Cerebellar cortex (tissue), 1 donor: ENCODE data around the gene FAM124A.

ENCODE experiments used
- DNase-seq: peaks from one replicate; pipeline ENCODE4 v3.0.0-alpha.2; 2015; ENCODE audit warnings: low spot score

FAM124A gene

DNA sequence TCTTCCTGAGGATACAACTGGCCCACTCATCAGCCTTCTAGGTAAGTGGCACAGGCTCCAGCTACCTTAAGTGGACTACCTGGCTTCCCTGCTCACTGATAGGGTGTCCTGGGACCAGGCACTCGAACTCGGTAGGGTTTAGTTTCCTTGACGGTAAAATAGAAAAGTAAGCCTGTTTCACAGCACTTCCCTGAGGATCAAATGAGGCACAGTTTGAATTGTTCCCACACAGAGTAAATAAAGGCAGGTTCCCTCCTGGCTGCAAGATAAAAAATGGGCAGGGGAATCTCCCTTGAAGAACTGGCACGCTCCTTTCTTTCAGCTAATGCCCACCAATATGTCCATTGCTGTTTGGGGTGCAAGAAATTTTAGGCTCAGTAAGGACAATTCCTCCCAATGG is 1.1 kb upstream of the FAM124A start:
- no peak for DNase-seq

DNA sequence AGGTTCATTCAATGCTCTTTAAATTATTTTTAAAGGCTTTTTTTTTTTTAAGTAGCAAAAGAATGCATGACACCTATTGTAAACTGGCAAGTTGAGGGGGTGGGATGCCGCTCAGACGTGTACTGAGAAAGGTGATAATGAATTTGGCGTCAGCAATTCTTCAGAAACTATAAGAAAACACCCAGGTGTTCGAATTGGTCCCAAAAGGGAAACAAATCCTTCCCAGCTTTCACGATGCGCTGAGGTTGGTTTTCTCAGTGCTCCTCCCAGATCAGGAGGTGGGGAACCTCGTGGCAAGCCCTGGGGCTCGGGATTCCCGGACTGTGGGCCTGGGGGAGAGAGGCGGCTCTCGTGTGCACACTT is 543 bp upstream of the FAM124A start:
- DNase-seq: peak; percentile 22

DNA sequence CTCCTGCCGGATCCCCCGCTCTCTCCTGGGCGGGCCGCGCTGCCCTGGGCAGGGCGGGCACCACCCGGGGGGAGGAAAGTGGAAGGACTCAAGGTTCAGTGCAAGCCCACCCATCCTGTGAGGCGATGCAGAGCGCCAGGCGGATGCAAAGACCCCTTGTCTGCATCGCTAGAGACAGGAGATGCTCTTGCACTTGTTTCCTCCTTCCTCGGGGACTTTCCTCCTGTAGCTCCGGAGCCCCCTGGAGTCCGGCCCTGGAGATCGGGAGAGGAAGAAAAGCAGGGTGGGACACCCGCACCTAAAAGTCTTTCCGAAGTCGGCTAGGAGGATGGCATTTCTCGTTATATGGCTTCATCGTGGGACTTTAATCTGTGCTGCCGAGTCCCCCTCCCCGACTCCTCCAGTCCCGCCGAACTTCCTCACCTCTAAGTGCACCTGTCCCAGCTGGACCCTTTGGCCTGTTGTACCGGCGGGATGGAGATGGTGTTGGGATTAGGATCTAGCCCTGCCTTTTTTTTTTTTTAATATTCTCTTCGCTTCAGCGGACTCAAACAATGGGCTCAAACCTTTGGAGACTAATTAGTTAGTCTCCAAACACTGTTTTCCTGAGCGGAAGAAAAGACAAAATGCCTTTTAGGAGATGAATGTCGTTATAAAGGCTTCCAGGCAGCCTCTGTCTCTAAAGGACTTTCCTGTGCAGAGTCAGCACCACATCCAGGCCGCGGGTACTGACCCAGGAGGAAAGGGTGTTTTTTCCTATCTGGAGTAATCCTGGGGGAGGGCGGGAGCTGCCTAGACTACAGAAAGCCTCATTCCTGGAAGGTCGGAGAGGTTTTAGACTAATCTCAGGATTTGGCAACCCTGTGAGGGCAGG is 725 bp downstream of the FAM124A start:
- DNase-seq: peak; percentile 25

DNA sequence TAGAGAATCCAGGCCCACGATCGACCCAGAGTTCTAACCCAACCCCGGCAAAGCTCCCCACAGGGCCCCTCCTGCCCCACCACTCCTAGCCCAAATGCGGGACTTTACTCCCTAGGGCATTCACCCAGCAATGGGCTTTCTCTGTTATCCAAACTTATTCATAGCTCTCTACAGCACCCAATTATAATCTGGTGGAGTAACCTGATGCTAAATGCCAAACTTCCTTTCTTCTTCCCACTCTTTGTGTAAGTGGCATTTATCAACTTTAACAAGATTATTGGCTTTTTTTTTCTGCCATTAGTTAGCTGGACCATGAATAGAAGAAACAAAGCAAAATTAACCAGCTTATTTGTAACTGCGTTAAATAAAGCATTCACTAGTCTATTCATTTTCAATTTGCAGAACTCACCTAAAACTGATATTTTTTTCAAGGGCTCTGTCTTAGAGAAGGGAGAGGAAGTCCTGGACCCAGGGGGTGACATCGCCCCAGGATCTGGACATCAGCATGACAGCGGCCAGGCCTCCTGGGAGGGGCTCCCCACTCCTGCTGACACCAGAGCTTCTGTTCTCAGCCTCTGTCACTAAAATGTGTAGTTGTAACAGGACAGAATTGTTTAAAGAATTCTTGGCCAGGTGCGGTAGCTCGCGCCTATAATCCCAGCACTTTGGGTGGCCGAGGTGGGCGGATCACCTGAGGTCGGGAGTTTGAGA is 1.5 kb downstream of the FAM124A start:
- no peak for DNase-seq

DNA sequence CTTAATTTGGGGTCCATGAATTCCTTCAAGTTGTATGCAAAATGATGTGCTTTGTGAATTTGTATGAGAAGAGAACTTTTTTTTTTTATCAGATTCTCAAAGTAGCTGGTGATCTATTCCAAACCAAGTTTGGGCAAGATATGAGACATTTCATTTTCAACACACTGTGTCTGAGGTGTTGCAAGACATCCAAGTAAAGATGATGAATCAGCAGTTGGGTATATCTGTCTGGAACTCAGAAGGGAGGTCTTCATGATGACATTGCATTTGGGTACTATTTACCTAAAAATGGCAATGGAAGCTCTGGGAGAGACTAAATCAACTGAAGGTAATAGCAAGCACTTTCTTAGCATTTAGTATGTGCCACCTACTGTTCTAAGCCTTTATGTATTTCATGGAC is 2.8 kb downstream of the FAM124A start:
- DNase-seq: no peak

DNA sequence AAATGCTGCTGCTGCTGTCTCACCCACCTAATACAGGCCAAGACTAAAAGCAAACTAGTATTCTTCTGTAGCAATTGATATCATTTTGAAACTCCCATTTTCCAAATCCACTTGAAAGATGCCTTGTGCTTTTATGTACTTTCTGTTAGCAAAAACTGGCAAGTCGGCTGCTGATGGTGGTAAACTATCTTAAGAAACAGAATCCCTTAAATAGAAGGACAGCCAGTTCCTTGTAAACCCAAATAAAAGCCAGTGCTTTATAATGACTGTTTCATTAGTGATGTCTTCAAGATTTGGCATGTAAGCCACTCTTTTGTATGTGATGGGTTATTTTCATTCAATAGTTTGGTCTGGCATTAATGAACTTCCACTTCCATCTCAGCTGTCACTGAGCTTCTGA is 5.2 kb downstream of the FAM124A start:
- DNase-seq: no peak

DNA sequence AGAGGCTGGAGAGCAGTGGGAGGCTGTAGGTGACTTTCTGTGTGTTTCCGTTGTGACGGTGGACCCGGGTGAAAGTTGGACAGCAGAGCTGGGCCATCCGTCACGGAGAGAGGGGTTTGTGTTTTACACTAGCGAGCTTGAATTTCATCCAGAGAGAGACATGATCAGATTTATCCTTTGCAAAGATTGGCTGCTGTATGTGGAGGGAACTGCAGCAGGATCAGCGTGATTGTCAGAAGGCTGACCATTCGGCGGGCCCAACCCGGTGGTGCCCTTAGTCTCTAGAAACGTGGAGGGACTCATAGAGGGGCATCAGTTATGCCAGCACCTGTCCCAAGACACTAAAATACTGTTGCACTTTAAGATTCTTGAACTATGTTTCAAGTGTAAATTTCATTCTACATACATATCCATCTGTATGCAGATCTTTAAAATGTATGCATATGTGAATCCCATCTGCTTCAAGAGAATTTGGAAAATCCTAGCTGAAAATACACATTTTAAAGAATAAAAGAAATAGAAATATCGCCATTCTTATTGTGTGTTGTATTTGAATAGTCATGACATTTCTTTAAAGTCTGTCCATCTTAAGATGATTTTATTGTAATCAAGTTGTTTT is 7.0 kb downstream of the FAM124A start:
- no peak for DNase-seq

DNA sequence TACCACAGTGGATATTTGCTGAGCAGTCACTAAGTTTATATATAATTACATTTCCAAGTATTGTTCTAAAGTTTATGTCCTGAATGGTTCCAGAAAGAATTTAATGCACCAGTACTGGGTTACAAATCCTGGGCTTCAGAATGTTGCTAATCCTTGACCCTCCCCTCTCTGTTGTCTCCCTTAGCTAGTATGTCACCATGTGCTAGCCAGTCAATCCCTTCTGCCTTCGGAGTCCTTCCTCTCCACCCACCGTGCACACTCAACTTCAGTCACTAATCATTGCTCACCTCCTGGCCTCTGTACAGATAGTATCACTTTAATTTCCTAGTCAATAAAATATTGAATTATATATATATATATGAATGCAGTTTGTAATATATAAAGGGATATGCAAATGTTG is 7.5 kb downstream of the FAM124A start:
- DNase-seq: no peak

DNA sequence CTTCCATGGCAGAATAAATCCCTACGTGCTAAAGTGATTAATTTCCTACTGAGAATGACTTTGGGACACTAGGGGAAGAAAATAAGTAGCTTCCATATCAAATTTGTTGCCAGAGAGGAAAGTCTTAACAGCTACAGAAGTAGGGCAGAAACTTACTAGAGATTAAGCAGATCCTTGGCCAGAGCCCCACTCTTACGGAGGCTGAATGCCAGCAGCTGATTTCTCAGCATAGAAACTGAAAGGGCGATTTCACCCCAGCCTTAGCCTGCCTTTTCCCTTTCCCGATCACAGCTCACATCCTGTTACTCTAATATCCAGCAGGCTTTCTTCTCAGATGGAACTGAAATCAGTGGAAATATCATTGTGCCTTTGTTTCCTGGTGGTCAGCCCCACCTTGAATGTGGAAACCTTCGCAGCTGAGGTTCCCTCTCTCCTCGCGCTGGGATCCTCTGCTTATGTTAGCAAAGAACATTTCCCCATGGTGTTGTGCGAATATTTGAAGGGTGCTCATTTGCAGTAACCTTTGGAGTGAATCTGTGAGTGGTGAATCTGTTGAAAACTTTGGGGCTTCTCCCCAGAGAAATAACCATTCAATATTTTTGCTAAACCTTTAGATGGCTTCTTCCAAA is 8.4 kb downstream of the FAM124A start:
- DNase-seq: no peak

DNA sequence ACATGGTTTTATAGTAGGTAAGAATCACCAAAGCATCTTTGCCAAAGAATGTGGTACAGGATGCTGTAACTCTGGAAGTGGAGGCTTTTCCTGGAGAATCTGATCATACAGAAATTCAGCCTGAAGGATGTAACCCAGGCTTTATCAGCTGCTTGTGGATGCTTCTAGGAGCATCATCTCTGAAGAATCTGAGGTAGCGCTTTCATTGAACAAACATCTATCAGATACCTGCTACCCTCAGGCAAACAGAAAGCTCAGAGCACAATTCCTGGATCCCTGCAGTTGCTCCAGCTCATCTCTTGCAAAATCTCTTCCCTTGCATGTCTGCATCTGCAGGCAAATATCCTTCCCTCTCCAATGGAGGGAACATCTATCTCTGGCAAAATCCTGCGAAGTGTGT is 9.3 kb downstream of the FAM124A start:
- DNase-seq: no peak

DNA sequence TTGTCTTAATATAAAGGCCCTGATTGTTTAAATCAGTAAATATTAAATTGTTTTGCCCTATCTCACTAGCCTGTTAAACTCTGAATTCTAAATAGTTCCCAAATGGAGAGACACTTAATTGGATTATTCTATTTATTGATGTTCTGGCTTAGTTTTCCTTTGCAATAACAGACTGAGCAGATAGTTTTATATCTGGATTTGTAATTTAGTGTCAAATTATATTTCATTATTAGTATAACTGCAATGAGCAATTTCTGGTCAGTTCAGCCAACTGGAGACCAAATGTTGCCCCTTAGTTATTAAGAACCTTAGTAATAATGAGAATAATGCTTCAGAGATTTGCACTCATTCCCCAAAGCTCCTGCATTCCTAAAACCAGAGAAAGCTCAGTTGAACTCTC is 10.1 kb downstream of the FAM124A start:
- no peak for DNase-seq

DNA sequence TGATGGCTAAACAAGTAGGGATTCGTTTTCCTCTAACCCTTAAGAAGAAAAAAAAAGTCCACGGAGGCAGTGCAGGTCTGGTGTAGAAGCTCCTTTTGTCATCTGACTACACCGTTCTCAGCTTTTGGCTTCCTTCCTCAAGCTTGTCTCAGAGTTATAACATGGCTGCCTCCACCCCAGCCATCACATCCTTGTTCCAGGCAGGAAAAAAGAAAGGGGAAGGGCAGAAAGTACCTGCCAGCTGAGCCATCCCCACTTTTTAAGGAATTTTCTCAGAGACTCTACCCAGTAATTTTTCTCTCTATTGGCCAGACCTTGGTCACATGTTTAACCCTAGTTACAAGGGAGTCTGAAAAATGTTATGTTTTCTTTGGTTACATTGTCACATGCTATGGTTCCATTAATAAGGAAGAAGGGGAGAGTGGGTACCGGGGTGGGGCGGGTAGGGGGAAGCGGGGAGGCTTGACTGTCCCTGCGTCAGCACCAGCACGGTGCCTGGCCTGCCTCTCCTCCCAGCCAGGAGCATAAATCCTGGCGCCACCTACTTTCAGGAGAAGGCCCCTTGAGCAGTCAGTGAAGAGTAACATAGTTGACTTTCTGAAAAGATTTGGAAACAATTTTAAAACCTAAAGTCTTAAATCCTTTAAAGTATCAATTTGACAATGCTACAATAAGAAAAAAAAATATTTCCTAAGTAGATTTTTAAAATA is 11.1 kb downstream of the FAM124A start:
- DNase-seq: no peak

DNA sequence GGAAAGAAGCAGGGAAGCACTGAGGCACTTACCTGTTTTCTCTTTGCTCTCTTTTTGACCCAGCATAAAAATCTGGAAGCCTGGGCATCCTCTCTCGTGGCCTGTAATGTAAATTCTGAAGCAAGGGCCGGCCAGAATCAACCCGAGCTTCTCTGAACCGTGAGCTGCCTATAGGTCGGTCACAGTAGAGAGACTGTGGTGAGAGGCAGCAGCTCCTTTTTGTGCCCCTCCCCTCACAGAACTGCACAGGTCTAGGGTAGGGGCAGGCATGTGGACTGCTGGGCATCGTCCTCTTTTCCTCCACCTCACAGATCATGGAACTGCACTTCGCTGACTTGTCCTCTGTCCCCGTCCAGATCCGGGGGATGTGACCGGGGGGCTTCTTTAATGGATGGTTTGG is 12.5 kb downstream of the FAM124A start:
- no peak for DNase-seq

DNA sequence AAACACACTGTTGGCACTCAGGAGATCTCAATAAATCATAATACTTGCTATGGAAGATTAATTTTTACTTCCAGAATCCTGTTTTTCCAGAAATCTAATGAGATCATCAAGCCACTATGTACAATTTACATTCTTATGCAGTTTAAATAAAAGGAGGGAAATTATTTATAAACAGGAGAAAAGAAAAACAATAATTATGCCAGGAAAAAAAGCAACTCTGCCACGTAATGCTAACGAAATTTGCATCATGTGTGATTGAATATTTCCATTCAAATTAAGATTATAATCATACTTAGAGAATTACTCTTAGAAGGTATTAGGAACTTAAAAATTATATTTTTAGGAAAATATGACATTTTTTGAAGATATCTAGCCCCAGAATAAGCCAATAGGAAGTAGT is 13.0 kb downstream of the FAM124A start:
- no peak for DNase-seq

DNA sequence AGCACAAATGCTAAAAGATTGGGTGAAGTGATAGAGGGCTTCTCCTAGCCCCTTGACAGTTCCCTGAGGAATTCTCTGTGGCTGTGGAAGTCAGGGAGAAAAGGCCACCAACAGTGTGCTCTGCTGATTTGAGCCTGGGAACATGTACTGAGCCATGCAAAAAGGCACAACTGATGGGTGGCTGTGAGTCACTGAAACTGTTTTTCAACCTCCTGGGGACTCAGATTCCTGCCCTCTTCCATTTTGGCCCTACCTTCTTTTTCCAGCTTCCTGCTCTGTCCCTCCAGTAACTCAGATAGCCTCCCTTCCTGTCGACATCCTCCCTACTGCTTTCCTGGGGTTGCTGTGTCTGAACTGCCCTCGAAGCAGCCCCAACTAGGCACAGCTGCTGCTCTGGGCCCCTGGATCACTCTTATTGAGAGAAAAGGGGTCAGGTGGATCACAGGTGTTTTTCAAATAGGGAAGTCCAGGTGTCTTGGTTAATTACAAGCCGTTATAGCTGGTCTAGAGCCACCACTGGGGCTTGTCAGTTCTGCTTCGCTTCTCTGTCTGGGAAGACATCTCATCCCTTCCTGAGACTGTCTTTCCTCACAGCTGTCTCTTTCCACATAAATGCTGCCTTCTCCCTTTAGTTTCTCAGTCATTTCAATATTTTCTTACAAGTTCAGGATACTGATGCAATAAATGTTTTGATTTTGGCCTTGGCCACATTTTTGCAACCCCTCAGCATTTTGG is 13.7 kb downstream of the FAM124A start:
- DNase-seq: no peak

DNA sequence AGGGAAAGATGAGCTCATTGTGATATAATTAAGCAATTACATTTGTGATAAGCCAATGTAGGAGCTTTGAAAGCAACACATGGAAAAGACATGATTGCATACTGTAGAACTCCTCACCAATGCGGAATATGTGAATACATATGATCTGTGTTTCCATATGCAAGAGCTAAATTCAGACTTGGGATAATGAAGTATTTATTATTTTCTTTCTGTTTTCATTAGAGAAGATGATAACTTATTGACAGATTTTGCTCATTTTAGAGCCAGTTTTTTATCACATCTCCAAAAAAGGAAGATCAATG is 14.2 kb downstream of the FAM124A start:
- no peak for DNase-seq

DNA sequence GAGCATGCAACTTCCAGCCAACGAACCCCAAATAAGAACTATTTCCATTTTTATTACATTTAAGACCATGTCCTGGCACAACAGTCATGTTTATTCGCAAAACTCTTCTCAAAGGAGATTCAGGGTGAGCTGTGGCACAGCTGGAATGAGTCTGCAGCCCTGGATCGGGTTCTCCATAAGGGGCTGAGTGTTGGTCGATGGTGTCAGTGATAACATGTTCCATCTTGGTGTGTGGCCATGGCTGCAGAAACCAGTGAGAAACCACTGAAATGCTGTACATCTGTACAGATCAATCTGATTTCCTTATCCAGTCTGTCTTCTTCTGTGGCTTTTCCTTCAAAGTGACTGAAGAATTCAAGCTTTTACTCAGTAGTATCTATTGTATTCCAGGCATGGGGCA is 15.2 kb downstream of the FAM124A start:
- DNase-seq: no peak

DNA sequence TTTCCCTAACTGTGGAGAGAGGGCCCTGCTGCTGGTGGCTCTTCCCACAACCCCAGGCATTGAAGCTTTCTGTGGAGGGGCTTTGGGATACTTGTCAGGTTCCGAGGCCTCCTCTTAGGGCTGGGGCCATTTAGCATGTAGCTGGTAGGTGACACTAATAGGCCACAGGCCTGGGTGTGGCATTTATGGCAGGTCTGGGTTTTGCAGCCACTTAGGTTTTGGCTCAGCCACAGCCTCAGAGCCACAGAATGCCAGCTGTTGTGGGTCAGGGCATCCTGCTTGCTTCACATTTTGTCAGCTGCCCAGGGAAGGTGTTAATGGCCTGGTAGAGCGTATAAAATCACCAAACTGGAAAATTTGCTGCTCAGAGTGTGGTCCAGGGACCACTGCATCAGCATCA is 15.7 kb downstream of the FAM124A start:
- DNase-seq: no peak

DNA sequence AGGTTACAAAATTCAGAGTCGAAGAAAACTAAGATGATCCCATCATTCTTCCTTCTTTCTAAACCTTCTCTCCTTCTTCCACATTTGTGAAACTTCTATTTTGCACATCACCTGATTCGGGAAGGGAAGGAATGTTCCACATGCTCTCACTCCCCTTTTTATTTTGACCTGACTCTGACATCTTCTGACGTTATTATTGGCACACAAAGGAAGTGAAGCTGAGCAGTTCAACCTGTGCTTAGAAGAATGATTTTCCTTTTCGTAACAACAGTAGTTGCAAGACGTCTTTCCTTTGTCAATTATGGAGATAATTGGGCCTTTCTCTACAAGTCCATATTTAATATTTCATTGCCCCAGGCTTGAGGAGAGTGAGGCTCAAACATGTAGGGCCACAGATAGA is 18.0 kb downstream of the FAM124A start:
- no peak for DNase-seq

DNA sequence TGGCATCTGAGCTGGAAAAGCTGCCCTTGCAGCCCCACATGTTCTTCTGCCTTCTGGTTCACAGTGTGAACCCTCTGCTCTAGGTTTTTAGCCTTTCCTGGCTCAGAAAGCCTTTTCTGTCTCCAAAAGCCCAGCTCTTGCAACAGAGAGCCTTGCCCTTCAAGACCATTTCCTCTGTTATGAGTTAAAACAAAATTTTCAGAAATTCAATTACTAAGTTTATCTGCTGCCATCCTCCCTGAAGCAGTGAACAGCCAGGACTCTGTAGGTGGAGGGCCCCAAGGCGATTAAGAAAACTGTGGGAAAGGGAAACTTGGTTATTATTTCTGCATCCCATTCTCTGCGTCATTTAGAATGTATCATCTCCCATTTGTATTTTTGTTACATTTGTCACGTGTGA is 18.8 kb downstream of the FAM124A start:
- no peak for DNase-seq

DNA sequence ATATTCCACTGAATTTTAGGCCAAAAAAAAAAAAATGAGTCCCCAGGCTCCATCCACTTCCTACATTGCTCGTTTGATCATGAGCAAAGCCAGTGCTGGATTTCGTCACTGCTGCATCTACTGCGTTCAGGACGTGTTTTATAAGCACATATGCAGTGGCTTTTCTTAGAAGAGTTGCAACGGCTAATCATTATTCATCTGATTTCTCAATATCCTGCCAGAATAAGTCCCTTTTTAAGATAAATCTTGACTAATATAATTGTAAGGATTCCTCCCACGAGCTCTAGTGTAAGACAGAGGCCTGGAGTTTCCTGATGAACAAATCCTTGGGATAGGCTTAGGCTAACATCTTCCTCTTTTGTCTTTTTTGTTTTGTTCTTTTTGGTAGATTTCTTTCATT is 19.5 kb downstream of the FAM124A start:
- DNase-seq: no peak

DNA sequence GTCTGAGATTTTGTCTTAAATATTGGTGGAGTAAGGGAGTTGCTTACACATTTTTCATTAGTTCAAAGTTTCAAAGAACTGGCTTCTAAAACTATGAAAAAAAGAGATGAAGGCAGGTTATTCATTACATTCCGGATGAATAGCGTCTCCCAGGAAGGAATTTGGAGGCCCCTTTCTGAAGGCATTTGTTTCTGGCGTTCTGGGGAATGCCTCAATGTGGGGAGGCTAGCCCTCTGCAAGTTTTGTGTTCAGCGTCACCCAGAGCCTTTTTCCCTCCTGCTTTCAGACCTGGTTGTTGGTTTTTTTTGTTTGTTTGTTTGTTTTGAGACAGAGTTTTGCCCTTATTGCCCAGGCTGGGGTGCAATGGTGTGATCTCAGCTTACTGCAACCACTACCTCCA is 21.0 kb downstream of the FAM124A start:
- no peak for DNase-seq
